Smooth muscle cell (in vitro differentiated cells): Measurements from ENCODE around the gene ICAM1. TPM values are rescaled to one million over a fixed set of nuclear protein-coding genes. Genes with fewer than 3 reads are reported as not detected.

ENCODE experiments used
- DNase-seq: peaks from one replicate; lab custom pipeline; 2025; ENCODE audit not compliant: unreplicated experiment; lab: John Stamatoyannopoulos, UW
- H2AFZ ChIP-seq: fragments of 200-600 bp; sonication (generic); 2 replicates; pipeline ENCODE4 v1.6.0; 2016; ENCODE audit warnings: antibody characterized with exemption, low read depth, mild to moderate bottlenecking
- H3F3A ChIP-seq: fragments of 200-600 bp; sonication (generic); 2 replicates; pipeline ENCODE4 v1.6.0; 2017; ENCODE audit warnings: antibody characterized with exemption, low read depth
- H3K27ac ChIP-seq: fragments of 200-600 bp; sonication (generic); 2 replicates; pipeline ENCODE4 v1.5.1; 2016; ENCODE audit warnings: low read depth, mild to moderate bottlenecking
- H3K27me3 ChIP-seq: fragments of 200-600 bp; sonication (generic); 2 replicates; pipeline ENCODE4 v1.6.1; 2016; ENCODE audit warnings: low read depth, mild to moderate bottlenecking
- H3K36me3 ChIP-seq: fragments of 200-600 bp; sonication (generic); 2 replicates; pipeline ENCODE4 v1.5.1; 2016; ENCODE audit warnings: low read depth
- H3K4me1 ChIP-seq: fragments of 200-600 bp; sonication (generic); 2 replicates; pipeline ENCODE4 v1.5.1; 2016; ENCODE audit warnings: low read depth
- H3K4me2 ChIP-seq: fragments of 200-600 bp; sonication (generic); 2 replicates; pipeline ENCODE4 v1.6.0; 2016; ENCODE audit warnings: mild to moderate bottlenecking
- H3K4me3 ChIP-seq: fragments of 200-600 bp; sonication (generic); 2 replicates; pipeline ENCODE4 v1.5.1; 2016; ENCODE audit warnings: mild to moderate bottlenecking
- H3K79me2 ChIP-seq: fragments of 200-600 bp; sonication (generic); 2 replicates; pipeline ENCODE4 v1.6.0; 2016; ENCODE audit warnings: low read depth, mild to moderate bottlenecking
- H3K9ac ChIP-seq: fragments of 200-600 bp; sonication (generic); 2 replicates; pipeline ENCODE4 v1.6.0; 2016; ENCODE audit warnings: low read depth
- H3K9me3 ChIP-seq: fragments of 200-600 bp; sonication (generic); replicated peaks from 2 replicates; pipeline ENCODE4 v1.5.1; 2016; ENCODE audit warnings: low read depth
- H4K20me1 ChIP-seq: fragments of 200-600 bp; sonication (generic); 2 replicates; pipeline ENCODE4 v1.6.0; 2016; ENCODE audit warnings: low read depth
- CTCF ChIP-seq: fragments of 200-600 bp; sonication (generic); IDR thresholded peaks from 2 replicates; pipeline ENCODE4 v1.5.1; 2017; ENCODE audit warnings: borderline replicate concordance, mild to moderate bottlenecking, antibody characterized with exemption; ENCODE audit not compliant: insufficient read depth, poor library complexity, severe bottlenecking
- WGBS: methylation state at CpG from one replicate; pipeline ENCODE4 v1.1.7; 2016; ENCODE audit warnings: low lambda C conversion rate; 5-methylcytosine and 5-hydroxymethylcytosine counted together
- polyA plus RNA-seq: library from polyadenylated mRNA; unstranded; fragments of >200 nt; fragmentation: Nextera tagmentation; extraction: Ambion mirVana; gene quantifications from 2 replicates; pipeline ENCODE4 v1.2.1, GENCODE V29; 2016
- total RNA-seq: library from RNA; depleted of rRNA; stranded (reverse); fragments of >200 nt; gene quantifications from 2 replicates; pipeline ENCODE4 v1.2.3, GENCODE V29; 2014

Gene ICAM1
- total and polyA plus RNA-seq, 2 experiments from 2014 or later, result 4.6 to 9.2 TPM

- H3K27me3 ChIP-seq, result no peaks in the 10 kb centered on the region
- H2AFZ ChIP-seq, result no peak overlapping the region
- TF ChIP-seq CTCF, result no peak
Measured at GRCh38 chr19:10224337-10224736, 46.6 kb upstream of the ICAM1 start.

GRCh38 chr19:10226021-10226375 is 44.9 kb upstream of the ICAM1 start:
- H3K9ac ChIP-seq, result no peak overlapping the region

More at GRCh38 chr19:10224337-10224736, 46.6 kb upstream of the ICAM1 start:
- 97% methylated on average over 23 of the region's 23 CpGs for WGBS
- no peaks in the 10 kb centered on the region for H3F3A ChIP-seq
- no peak for DNase-seq
- H3K9ac ChIP-seq, result no peak overlapping the region
- no peaks in the 10 kb centered on the region for H3K4me1 ChIP-seq
- H3K27ac ChIP-seq, result no peak overlapping the region
- no peak overlapping the region for H3K4me2 ChIP-seq
- H3K79me2 ChIP-seq, result peaks cover 26% of the 10 kb centered on the region
- H3K4me3 ChIP-seq, result no peak overlapping the region
- no peaks in the 10 kb centered on the region for H3K36me3 ChIP-seq
- H3K9me3 ChIP-seq, result no peaks in the 10 kb centered on the region
- H4K20me1 ChIP-seq, result peaks cover 41% of the 10 kb centered on the region

GRCh38 chr19:10226376-10227025 is 44.4 kb upstream of the ICAM1 start:
- peak overlapping the region; percentile 57 for H3K27ac ChIP-seq
- H3K9me3 ChIP-seq, result no peaks in the 10 kb centered on the region
- H3K9ac ChIP-seq, result peak overlapping the region; percentile 41
- H4K20me1 ChIP-seq, result peaks cover 47% of the 10 kb centered on the region
- H3K27me3 ChIP-seq, result no peaks in the 10 kb centered on the region
- peaks cover 4% of the 10 kb centered on the region for H3F3A ChIP-seq
- peaks cover 31% of the 10 kb centered on the region for H3K79me2 ChIP-seq
- H2AFZ ChIP-seq, result no peak overlapping the region
- TF ChIP-seq CTCF, result no peak
- DNase-seq, result no peak
- no peaks in the 10 kb centered on the region for H3K36me3 ChIP-seq
- H3K4me2 ChIP-seq, result peak overlapping the region; percentile 40
- no peaks in the 10 kb centered on the region for H3K4me1 ChIP-seq
- no peak overlapping the region for H3K4me3 ChIP-seq
- WGBS, result 38% methylated on average over 11 of the region's 13 CpGs

More at GRCh38 chr19:10226021-10226375, 44.9 kb upstream of the ICAM1 start:
- H2AFZ ChIP-seq, result no peak overlapping the region
- H3F3A ChIP-seq, result peaks cover 4% of the 10 kb centered on the region
- no peak for TF ChIP-seq CTCF
- no peaks in the 10 kb centered on the region for H3K4me1 ChIP-seq
- no peaks in the 10 kb centered on the region for H3K9me3 ChIP-seq
- no peak for DNase-seq
- H3K79me2 ChIP-seq, result peaks cover 31% of the 10 kb centered on the region
- peaks cover 47% of the 10 kb centered on the region for H4K20me1 ChIP-seq
- H3K27me3 ChIP-seq, result no peaks in the 10 kb centered on the region
- no peaks in the 10 kb centered on the region for H3K36me3 ChIP-seq
- H3K4me3 ChIP-seq, result no peak overlapping the region
- WGBS, result 72% methylated on average over 5 of the region's 6 CpGs
- H3K4me2 ChIP-seq, result peak overlapping the region; percentile 40
- peak overlapping the region; percentile 57 for H3K27ac ChIP-seq
